CD4-positive, alpha-beta T cell (primary cell): ENCODE data around the gene MYO9A. TPM values are rescaled to one million over a fixed set of nuclear protein-coding genes. Genes with fewer than 3 reads are reported as not detected.

Experiments
- ATAC-seq: fragments of 200-7000 bp; cut with Tn5 transposase; one replicate; pipeline ENCODE4 v1.10.0; 2022; ENCODE audit warnings: mild to moderate bottlenecking; ENCODE audit not compliant: poor library complexity
- CTCF ChIA-PET: fragments of 350-600 bp; sonication (Branson Sonifier 250); formaldehyde crosslinking; loops from one replicate; lab custom pipeline; 2021; ENCODE audit warnings: antibody characterized with exemption, inconsistent platforms; lab: Charles Lee
- POLR2A ChIA-PET: fragments of 350-600 bp; sonication (Branson Sonifier 250); formaldehyde crosslinking; loops from one replicate; lab custom pipeline; 2021; ENCODE audit warnings: antibody characterized with exemption, inconsistent platforms; lab: Charles Lee
- DNase-seq, 14 experiments: peaks; one replicate each; pipeline ENCODE4 v3.0.0-alpha.2; 2013 to 2020; ENCODE audit warnings: mixed read lengths in 2 of 14
- H3K27ac ChIP-seq, 2 donors: one replicate each; pipeline versions ENCODE4 v1.5.1 to v1.7.0; 2013; ENCODE audit warnings: low read length in 2 of 2, low read depth in 1 of 2, mild to moderate bottlenecking in 1 of 2
- H3K27me3 ChIP-seq, 2 experiments: 1 replicate in 1 of 2; 2 replicates in 1 of 2; pipeline versions ENCODE4 v1.6.1 to v1.7.0; 2013; ENCODE audit warnings: low read length in 2 of 2, control low read depth in 1 of 2, mild to moderate bottlenecking in 1 of 2, moderate library complexity in 1 of 2; ENCODE audit not compliant: insufficient read depth in 2 of 2, control insufficient read depth in 1 of 2
- H3K36me3 ChIP-seq: one replicate; pipeline ENCODE4 v1.6.1; 2013; ENCODE audit warnings: low read length, control low read depth; ENCODE audit not compliant: insufficient read depth
- H3K4me1 ChIP-seq: one replicate; pipeline ENCODE4 v1.6.1; 2013; ENCODE audit warnings: low read length, control low read depth; ENCODE audit not compliant: insufficient read depth
- H3K4me3 ChIP-seq: one replicate; pipeline ENCODE4 v1.5.1; 2013; ENCODE audit warnings: mild to moderate bottlenecking, low read length, moderate library complexity
- H3K9me3 ChIP-seq, 2 experiments: 1 replicate in 1 of 2; 2 replicates in 1 of 2; pipeline versions ENCODE4 v1.6.1 to v1.7.0; 2013; ENCODE audit warnings: low read length in 2 of 2, mild to moderate bottlenecking in 2 of 2, control low read depth in 1 of 2, moderate library complexity in 1 of 2; ENCODE audit not compliant: control insufficient read depth in 1 of 2, insufficient read depth in 1 of 2
- H3K27ac Mint-ChIP-seq: one replicate; pipeline ENCODE4 v1.8.0; 2020; ENCODE audit warnings: mixed read lengths
- H3K27me3 Mint-ChIP-seq: one replicate; pipeline ENCODE4 v1.8.0; 2021; ENCODE audit warnings: mixed read lengths
- H3K36me3 Mint-ChIP-seq: one replicate; pipeline ENCODE4 v1.8.0; 2021; ENCODE audit warnings: low read depth, mixed read lengths
- H3K4me1 Mint-ChIP-seq: one replicate; pipeline ENCODE4 v1.8.0; 2021; ENCODE audit warnings: low read depth, mixed read lengths
- H3K4me3 Mint-ChIP-seq: one replicate; pipeline ENCODE4 v1.8.0; 2020; ENCODE audit warnings: mild to moderate bottlenecking, mixed read lengths
- H3K9me3 Mint-ChIP-seq: one replicate; pipeline ENCODE4 v1.8.0; 2020; ENCODE audit warnings: mixed read lengths
- CTCF ChIP-seq: fragments of 200-600 bp; IDR thresholded peaks from one replicate; pipeline ENCODE4 v1.8.0; 2022; ENCODE audit warnings: antibody characterized with exemption, mild to moderate bottlenecking
- intact Hi-C, 2 experiments: fragments of 100-400 bp; cut with DNase I in 1 of 2; cut with micrococcal nuclease in 1 of 2; formaldehyde crosslinking; loops; one replicate each; pipeline versions ENCODE4 v1.15.1 to v1.9.0; 2023 to 2025; cut with DNase I, micrococcal nuclease
- total RNA-seq, 174 experiments: library from RNA in 2 of 174; stranded (reverse) in 2 of 174; gene quantifications; one replicate each; pipeline ENCODE4 v1.2.3 and lab custom pipeline; 2021 to 2026

MYO9A gene
- total RNA-seq, 2 experiments from 2014 or later, result 23.4 to 29.1 TPM

DNA sequence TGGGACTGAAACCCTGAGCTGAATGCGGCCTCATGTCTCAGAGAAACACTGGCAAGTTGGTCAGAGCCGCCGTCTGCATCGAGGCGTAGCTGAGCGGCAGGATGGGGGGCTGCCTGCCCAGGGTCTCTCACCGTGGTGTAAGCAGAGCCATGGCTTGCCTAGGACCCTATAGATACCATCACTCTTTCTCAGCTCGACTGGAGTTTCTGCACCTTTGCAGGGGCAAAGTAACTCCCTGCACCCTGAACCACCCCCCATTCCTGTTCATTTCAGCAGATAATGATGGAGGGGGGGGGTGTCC is 336.0 kb downstream of the MYO9A start:
- POLR2A ChIA-PET, result no interaction called here
- H3K4me1 ChIP-seq, result peaks cover 4% of the 10 kb centered on the region
- no peak for ATAC-seq
- H3K9me3 Mint-ChIP-seq, result no peaks in the 10 kb centered on the region
- H3K4me3 Mint-ChIP-seq, result no peak overlapping the region
- H3K27me3 ChIP-seq, result no peaks in the 10 kb centered on the region
- no peak for DNase-seq
- H3K4me3 ChIP-seq, result no peak overlapping the region
- peaks cover 28% of the 10 kb centered on the region for H3K27me3 Mint-ChIP-seq
- H3K36me3 Mint-ChIP-seq, result no peaks in the 10 kb centered on the region
- no peak overlapping the region for H3K27ac ChIP-seq
- H3K27ac Mint-ChIP-seq, result no peak overlapping the region
- intact Hi-C loops, result no loop called here
- peaks cover 0 to 4% of the 10 kb centered on the region in 2 experiments for H3K9me3 ChIP-seq
- TF ChIP-seq CTCF, result no peak
- H3K4me1 Mint-ChIP-seq, result peaks cover 6% of the 10 kb centered on the region
- CTCF ChIA-PET, result no interaction called here
- H3K36me3 ChIP-seq, result no peaks in the 10 kb centered on the region

DNA sequence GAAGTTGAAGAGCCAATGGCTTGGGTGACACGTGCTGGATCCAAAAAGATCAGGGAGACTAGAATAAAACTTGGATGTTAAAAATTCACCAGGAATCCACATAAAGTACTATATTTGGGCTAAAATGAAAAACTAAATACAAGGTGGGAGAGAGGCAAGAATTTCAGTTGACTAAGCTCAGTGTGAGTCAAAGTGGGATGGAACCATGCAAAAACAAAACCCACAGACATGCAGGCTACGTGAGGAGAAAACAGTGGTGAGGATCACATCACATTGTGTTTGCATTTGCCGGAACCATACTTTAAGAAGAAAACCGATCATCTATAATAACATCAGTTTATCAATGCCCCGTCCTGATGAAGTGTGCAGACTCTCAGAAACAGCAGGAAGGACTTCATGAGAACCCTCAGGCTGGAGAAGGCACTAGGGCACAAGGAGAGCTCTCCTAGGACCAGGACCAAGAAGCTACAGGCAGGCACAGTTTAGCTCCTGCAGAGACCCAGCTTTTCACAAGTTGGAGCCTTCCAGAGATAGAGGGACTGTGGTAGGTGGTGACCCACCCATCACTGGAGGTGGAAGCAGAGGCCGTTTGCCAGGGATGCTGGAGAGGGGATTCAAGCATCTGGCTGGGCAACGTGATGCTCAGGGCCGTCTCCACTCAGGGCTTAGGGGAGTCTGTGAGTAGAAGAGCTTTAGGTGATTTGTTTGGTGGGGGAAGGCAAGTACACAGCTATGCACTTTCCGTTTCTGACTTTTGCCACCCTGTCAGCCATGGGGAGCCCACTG is 336.6 kb downstream of the MYO9A start:
- Histone ChIP-seq H3K9me3 (peaks cover 0 to 4% of the 10 kb centered on the region in 2 experiments), H3K27ac (no peak overlapping the region), H3K4me1 (peaks cover 4% of the 10 kb centered on the region), H3K27me3 (no peaks in the 10 kb centered on the region), H3K36me3 (no peaks in the 10 kb centered on the region), H3K4me3 (no peak overlapping the region)
- no peak for TF ChIP-seq CTCF
- Mint-ChIP-seq H3K36me3 (no peaks in the 10 kb centered on the region), H3K9me3 (no peaks in the 10 kb centered on the region), H3K27ac (no peak overlapping the region), H3K4me3 (no peak overlapping the region), H3K27me3 (peaks cover 25% of the 10 kb centered on the region), H3K4me1 (peaks cover 6% of the 10 kb centered on the region)
- CTCF ChIA-PET, result interaction anchor here (1.4 kb wide), 1 partner anchor 375 kb away, joined by 6 read pairs; no protein-coding TSS in a partner anchor
- intact Hi-C loops, result no loop called here
- POLR2A ChIA-PET, result no interaction called here
- no peak for DNase-seq
- no peak for ATAC-seq

- Mint-ChIP-seq H3K27me3 (peaks cover 20% of the 10 kb centered on the region), H3K27ac (no peak overlapping the region), H3K9me3 (no peaks in the 10 kb centered on the region), H3K4me1 (peaks cover 6% of the 10 kb centered on the region), H3K36me3 (no peaks in the 10 kb centered on the region), H3K4me3 (no peak overlapping the region)
- TF ChIP-seq CTCF, result peak; percentile 85
- peaks cover 4% of the 10 kb centered on the region for H3K4me1 ChIP-seq
- no peaks in the 10 kb centered on the region for H3K27me3 ChIP-seq
- H3K27ac ChIP-seq, result no peak overlapping the region
- POLR2A ChIA-PET, result no interaction called here
- CTCF ChIA-PET, result interaction anchor here (1.4 kb wide), 1 partner anchor 376 kb away, joined by 6 read pairs; no protein-coding TSS in a partner anchor
- peaks cover 0 to 4% of the 10 kb centered on the region in 2 experiments for H3K9me3 ChIP-seq
- intact Hi-C loops, result loop anchor here (1.0 kb wide), 1 partner anchor 376 kb away; no protein-coding TSS in a partner anchor
- DNase-seq (peak in 8 of 14 experiments; percentile 9 to 63 (median 24)), ATAC-seq (peak; percentile 46)
- H3K36me3 ChIP-seq, result no peaks in the 10 kb centered on the region
- H3K4me3 ChIP-seq, result no peak overlapping the region
Measured at GRCh38 chr15:71780115-71780976, 337.6 kb downstream of the MYO9A start.
